ENCODE data around the gene SPTBN5. TPM values are rescaled to one million over a fixed set of nuclear protein-coding genes. Genes with fewer than 3 reads are reported as not detected.
A peak's percentile ranks its signal among the peaks of the same experiment; 100 is the strongest.

The SPTBN5 gene
- polyA plus RNA-seq, 12 donors, result 1.9 to 6.0 (median 4.2) TPM; not detected in 1

GRCh38 chr15:41825572-41826535 lies 68.0 kb downstream of the SPTBN5 start:
- DNase-seq, result no peak

GRCh38 chr15:41825145-41825544 lies 68.7 kb downstream of the SPTBN5 start:
- no peak for DNase-seq

GRCh38 chr15:41824062-41824745 lies 69.6 kb downstream of the SPTBN5 start:
- no peak for DNase-seq

- DNase-seq, result no peak
Measured at GRCh38 chr15:41823502-41823901, 70.4 kb downstream of the SPTBN5 start.

DNA sequence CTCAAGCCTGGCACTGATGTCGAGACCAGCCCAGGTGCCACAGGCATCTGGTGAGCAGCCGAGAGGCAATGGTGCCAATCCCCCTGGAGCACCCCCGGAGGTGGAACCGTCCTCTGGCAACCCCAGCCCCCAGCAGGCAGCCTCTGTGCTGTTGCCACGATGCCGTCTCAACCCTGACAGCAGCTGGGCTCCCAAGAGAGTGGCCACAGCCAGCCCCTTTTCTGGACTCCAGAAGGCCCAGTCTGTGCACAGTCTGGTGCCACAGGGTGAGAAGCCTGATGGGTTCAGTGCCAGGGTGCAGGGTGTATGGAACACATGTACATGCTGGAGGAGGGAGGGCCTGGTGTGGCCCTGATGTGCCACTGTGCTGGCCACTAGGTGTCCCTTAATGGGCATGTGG lies 70.9 kb downstream of the SPTBN5 start:
- no peak for DNase-seq

GRCh38 chr15:41822471-41822870 lies 71.4 kb downstream of the SPTBN5 start:
- no peak for DNase-seq

GRCh38 chr15:41821831-41822230 lies 72.0 kb downstream of the SPTBN5 start:
- no peak for DNase-seq

DNA sequence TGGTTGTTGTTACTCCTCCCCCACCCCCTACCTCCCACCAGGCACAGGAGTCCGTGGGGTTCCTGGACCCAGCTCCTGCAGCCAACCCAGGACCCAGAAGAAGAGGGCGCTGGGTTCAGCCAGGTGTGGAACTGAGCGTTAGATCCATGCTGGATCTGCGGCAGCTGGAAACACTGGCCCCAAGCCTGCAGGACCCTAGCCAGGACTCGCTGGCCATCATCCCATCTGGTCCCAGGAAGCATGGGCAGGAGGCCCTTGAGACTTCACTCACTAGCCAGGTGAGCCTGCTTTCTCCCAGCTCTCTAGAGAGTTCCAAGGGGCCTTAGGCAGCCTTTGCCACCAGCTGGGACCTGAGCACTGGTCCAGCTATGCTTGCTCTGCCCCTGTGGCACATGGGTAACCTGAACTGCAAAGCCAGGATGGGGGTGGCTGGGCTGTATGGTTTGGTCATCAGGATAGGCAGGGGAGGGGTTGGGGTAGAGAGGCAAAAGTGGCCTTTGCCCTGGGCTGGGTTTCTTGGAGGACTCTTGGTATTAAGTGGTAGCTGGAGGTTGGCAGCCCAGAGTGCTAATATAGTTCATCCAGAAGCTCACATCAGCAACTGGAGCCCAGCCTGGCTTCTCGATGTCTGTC lies 72.9 kb downstream of the SPTBN5 start:
- no peak for DNase-seq

DNA sequence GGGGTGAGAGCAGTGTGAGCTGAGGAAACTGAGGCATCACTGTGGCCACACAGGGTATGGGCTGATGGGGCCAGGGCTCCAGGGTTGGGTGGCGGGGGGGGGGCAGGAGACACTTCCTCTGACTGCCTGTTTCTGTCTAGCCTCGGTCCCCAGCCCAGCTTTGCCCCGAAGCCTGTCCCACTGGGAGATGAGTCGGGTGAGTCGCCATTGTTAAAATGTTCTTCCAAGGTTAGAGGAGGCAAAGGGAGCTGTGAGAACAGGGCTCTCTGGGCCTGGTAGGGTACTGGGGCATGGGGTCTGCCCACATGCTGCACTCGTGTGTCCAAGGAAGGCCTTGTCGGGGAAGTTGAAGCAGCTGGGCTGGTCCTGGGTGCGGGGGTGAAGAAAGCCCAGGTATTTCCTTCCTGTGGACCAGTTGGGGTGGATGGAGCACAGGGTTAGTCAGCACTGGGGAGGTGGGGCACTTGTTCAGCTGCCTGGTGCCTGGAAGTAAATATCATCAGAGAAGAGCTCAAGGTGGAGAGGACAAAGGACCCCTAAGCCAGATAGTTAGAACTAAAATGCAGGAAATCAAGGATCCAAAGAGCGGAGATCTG lies 74.3 kb downstream of the SPTBN5 start:
- no peak for DNase-seq

GRCh38 chr15:41817781-41818180 lies 76.1 kb downstream of the SPTBN5 start:
- no peak for DNase-seq

DNA sequence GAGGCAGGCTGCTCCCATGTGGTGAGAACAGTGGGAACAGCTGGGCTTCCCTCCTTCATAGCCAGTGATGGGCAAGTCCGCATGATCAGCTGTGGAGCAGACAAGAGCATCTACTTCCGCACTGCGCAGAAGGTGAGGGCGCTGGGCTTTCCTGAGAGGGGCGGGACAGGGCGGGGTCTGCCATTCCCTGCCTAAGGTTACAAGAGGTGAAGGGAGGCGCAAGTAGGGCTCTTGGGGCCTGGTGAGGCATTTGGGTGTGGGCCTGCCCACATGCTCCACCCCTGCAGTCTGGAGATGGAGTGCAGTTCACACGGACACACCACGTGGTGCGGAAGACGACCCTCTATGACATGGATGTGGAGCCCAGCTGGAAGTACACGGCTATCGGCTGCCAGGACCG lies 76.5 kb downstream of the SPTBN5 start:
- no peak for DNase-seq

DNA sequence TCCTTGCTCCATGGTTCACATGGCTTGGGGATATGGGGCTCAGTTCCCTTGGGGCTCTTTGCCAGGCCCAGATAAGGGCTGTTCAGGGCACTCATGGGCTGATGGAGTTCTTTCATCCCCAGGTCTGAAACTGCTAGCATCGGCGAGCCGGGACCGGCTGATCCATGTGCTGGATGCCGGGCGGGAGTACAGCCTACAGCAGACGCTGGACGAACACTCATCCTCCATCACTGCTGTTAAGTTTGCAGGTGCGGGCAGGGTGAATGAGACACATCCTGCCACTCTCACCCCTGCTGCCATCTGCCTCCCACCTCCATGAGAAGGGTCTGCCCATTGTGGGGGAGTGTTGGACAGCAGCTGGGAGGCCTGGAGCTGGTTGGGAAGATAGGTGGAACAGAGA lies 77.1 kb downstream of the SPTBN5 start:
- DNase-seq, result no peak

DNA sequence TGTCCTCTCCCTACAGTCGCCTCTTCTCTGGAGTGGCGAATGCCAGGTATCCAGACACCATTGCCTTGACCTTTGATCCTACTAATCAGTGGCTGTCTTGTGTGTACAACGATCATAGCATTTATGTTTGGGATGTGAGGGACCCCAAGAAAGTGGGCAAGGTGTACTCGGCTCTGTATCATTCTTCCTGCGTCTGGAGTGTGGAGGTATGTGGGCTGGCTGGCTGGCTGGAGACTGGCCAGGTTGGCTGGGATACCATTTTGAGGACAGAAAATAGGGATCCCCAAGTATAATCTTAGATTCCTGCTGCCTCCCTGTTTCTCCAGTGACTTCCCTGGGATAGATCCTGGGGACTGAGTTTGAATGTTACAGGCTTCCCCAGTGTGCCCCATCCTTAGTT lies 79.3 kb downstream of the SPTBN5 start:
- no peak for DNase-seq

- no peak for DNase-seq
Measured at GRCh38 chr15:41813426-41813825, 80.4 kb downstream of the SPTBN5 start.

DNA sequence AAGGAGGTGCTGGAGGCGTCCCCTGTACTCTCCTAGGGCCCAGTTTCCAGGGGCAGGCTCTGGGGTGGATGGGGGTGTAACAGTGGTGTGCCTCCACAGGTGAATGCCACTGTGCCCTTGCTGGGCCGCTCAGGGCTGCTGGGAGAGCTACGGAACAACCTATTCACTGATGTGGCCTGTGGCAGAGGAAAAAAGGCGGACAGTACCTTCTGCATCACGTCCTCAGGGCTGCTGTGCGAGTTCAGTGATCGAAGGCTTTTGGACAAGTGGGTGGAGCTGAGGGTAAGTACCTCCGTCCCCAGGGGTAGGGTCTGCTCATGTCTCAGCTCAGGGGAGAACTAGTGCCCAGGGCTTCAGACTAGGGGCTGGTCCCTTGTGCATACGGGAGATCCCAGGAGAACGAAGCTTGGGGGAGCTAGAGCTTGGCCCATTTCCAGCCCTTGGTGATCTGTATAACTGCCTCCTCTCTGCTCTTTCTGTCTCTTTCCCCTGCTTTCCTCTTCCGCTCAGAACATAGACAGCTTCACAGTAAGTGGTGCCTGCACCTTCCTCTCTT lies 81.0 kb downstream of the SPTBN5 start:
- no peak for DNase-seq

DNA sequence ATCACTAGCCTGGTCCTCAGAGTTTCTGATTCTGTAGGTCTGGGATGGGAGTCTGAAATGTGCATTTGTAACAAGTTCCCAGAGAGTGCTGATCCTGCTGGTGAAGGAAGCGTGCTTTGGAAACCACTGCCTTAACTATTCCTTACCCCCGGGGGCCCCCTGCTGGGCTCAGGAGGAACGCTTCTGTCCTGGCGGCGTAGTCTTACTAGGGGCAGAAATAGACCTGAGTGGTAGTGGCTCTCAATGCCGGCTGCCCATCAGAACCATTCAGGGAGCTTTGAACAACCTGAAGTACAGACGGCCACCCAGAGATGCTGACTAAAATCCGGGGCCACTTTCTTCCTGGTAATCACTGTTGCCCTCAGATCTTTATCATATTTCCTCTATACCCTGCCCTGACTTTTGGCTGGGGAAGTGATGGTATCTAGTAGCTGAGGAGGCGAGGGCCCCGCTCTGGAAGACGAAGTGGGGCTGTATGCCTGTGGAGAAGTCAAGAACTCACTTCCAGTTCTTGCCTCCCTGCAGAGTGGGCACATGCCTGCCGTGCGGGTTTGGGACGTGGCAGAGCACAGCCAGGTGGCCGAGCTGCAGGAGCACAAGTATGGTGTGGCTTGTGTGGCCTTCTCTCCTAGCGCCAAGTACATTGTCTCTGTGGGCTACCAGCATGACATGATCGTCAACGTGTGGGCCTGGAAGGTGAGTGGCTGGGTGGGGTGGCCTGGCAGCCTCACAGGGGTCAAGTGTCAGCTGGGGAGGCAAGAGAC lies 82.2 kb downstream of the SPTBN5 start:
- DNase-seq, result peak; percentile 83

DNA sequence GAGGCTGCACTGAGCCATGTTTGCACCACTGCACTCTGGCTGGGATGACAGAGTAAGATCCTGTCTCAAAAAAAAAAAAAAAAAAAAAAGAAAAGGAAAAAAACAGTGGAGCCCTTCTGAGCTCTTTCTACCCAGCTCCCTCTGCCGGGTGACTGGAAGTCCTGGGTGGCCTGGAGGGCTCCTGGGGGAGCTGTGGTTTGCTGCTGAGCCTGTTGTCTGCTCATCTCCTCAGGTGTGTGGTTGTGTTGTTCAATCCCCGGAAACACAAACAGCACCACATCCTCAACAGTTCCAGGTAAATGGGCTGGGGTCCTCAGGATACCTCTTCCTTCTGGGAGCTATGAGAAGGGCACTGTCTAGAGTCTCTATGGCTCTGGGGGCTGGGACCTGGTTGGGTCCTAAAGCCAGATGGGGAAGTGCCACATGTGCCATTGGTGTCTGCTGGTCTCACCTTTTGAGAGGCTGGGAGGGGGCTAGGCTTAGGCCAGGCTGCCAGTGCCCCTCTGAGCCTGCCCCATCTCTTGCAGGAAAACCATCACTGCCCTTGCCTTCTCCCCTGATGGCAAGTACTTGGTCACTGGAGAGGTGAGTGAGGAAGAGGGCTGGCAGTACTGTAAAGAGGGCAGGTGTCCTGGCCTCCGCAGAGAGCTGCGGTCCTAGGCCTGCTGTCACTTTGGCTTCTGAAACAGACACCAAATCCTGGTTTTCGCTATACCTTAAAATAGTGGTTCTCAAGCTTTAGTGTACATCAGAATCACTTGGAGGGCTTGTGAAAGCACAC lies 83.0 kb downstream of the SPTBN5 start:
- DNase-seq, result no peak

DNA sequence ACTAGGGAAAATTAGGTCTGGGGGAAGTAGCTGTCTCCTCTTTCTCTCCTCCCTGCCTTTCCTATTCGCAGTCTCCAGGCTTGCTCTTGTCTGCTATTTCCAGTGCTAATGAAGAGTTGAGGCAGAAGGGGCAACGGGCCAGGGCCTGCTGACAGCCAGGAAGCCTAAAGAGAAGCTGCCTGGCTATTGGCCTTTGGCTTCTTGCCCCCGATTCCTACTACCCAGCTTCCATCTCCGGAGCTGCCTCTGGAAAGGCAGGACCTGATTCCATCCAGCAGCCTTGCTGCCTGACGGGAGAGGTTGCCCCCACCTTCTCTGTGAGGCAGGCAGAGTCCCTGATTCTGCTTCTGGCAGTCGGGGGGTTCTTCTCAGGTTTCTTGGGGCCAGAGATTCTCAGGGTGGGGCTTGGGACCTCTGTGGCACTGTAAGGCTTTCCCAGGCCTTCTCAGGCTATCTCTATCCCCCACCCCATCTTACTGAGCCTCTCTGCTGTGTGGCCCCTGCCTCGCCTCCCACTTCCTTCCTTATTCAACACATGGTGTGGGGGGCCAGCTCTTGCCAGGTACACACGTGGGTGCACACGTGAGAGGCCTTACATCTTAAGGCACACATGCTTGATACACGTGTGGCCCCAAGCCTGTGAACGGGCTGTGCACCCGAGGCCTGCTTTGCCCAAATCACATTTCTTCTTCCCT lies 84.2 kb downstream of the SPTBN5 start:
- no peak for DNase-seq

- DNase-seq, result no peak
Measured at GRCh38 chr15:41809121-41809520, 84.7 kb downstream of the SPTBN5 start.

Data from muscle of arm (tissue), 12 donors.